Lower leg skin (tissue), 4 donors: ENCODE data around the gene SOX6. TPM values are rescaled to one million over a fixed set of nuclear protein-coding genes. Genes with fewer than 3 reads are reported as not detected.

ENCODE experiments used
- DNase-seq, 2 donors: peaks; one replicate each; pipeline ENCODE4 v3.0.0-alpha.2; 2019; ENCODE audit warnings: low spot score in 2 of 2
- H3K4me3 ChIP-seq: fragments of 200-600 bp; sonication (generic); 2 replicates; pipeline ENCODE4 v1.5.1; 2017; ENCODE audit warnings: mild to moderate bottlenecking, low read depth; ENCODE audit not compliant: poor library complexity, severe bottlenecking
- CTCF ChIP-seq, 3 donors: fragments of 450-650 bp; IDR thresholded peaks; one replicate each; pipeline ENCODE4 v1.5.1; 2016; ENCODE audit warnings: antibody characterized with exemption in 3 of 3, mild to moderate bottlenecking in 3 of 3, moderate library complexity in 2 of 3
- POLR2A ChIP-seq, 2 donors: fragments of 450-650 bp; IDR thresholded peaks; one replicate each; pipeline ENCODE4 v1.6.1; 2016 to 2017; ENCODE audit warnings: antibody characterized with exemption in 2 of 2, mild to moderate bottlenecking in 1 of 2, moderate library complexity in 1 of 2
- WGBS, 2 donors: methylation state at CpG; one replicate each; pipeline ENCODE4 v1.1.5; 2018; 5-methylcytosine and 5-hydroxymethylcytosine counted together
- intact Hi-C: fragments of 100-400 bp; cut with DNase I; formaldehyde crosslinking; loops from one replicate; pipeline ENCODE4 v1.15.0; 2023; ENCODE audit warnings: low total_unique reads
- total RNA-seq, 4 donors: library from RNA; depleted of rRNA; stranded (reverse); fragments of >200 nt; gene quantifications; one replicate each; pipeline ENCODE4 v1.1.0, GENCODE V29; 2016

SOX6 gene
- total RNA-seq, 4 donors from 2014 or later, result 11.2 to 31.8 (median 11.6) TPM

- H3K4me3 ChIP-seq, result no peak overlapping the region
- TF ChIP-seq CTCF (IDR thresholded peaks at IDR 0.05) (no peak), POLR2A (IDR thresholded peaks at IDR 0.05) (no peak)
- DNase-seq, result peak in 1 of 2 donors; percentile 61
- WGBS, 2 donors, result 27 to 31% methylated on average over 6 of the region's 6 CpGs
- intact Hi-C loops, result loop anchor here (2.0 kb wide), 1 partner anchor 211 kb away; no protein-coding TSS in a partner anchor
These were observed 386.5 kb downstream of the SOX6 start for GRCh38 chr11:15969701-15970329.

GRCh38 chr11:15969281-15969680, 387.1 kb downstream of the SOX6 start:
- intact Hi-C loops, result no loop called here
- no peak for TF ChIP-seq POLR2A (IDR thresholded peaks at IDR 0.05)
- no peak for TF ChIP-seq CTCF (IDR thresholded peaks at IDR 0.05)
- WGBS, 2 donors, result 26% methylated on average over 4 of the region's 4 CpGs
- no peak overlapping the region for H3K4me3 ChIP-seq
- peak in 1 of 2 donors; percentile 52 for DNase-seq

- DNase-seq, result no peak
- no peak for TF ChIP-seq POLR2A (IDR thresholded peaks at IDR 0.05)
- no peak for TF ChIP-seq CTCF (IDR thresholded peaks at IDR 0.05)
- 47 to 53% methylated on average over 10 of the region's 10 CpGs for WGBS, 2 donors
- H3K4me3 ChIP-seq, result no peak overlapping the region
- intact Hi-C loops, result no loop called here
These were observed 387.8 kb downstream of the SOX6 start for GRCh38 chr11:15968461-15969130.

GRCh38 chr11:15967966-15968365, 388.4 kb downstream of the SOX6 start:
- DNase-seq, result no peak
- 30 to 33% methylated on average over 2 of the region's 2 CpGs for WGBS, 2 donors
- TF ChIP-seq CTCF (IDR thresholded peaks at IDR 0.05), result no peak
- TF ChIP-seq POLR2A (IDR thresholded peaks at IDR 0.05), result no peak
- intact Hi-C loops, result no loop called here
- no peak overlapping the region for H3K4me3 ChIP-seq

GRCh38 chr11:15967166-15967565, 389.2 kb downstream of the SOX6 start:
- H3K4me3 ChIP-seq, result no peak overlapping the region
- DNase-seq, result peak in 1 of 2 donors; percentile 55
- TF ChIP-seq CTCF (IDR thresholded peaks at IDR 0.05), result no peak
- no peak for TF ChIP-seq POLR2A (IDR thresholded peaks at IDR 0.05)
- intact Hi-C loops, result no loop called here
- WGBS, 2 donors, result 28 to 47% methylated on average over 2 of the region's 2 CpGs
